ENCODE results near the gene BAD. TPM values are rescaled to one million over a fixed set of nuclear protein-coding genes. Genes with fewer than 3 reads are reported as not detected.

The BAD gene
- polyA plus RNA-seq (2011; rRNA removed) (36.1 and 54.8 TPM in 2 replicates), polyA minus RNA-seq (2011; rRNA and poly(A)+ RNA removed) (7.3 and 9.3 TPM in 2 replicates)

- Histone ChIP-seq H3K27ac (ENCODE audit: low read depth, low read length) (peak within 1 kb of the TSS; percentile 88), H3K4me3 (ENCODE audit: low read depth, low read length) (peak within 1 kb of the TSS; percentile 73), H3K27me3 (ENCODE audit: control insufficient read depth, insufficient read depth, low read length) (no peaks in the 10 kb centered on the region), H3K9me3 (ENCODE audit: control insufficient read depth, insufficient read depth, low read length) (no peaks in the 10 kb centered on the region)
- CTCF ChIA-PET = interaction anchor here (0.6 to 12.0 kb wide), 6 partner anchors 15 to 79 kb away, joined by 3 to 124 read pairs (median 4); partner anchors contain the start of gene CATSPERZ
- no peak for TF ChIP-seq CTCF (IDR thresholded peaks at IDR 0.05; ENCODE audit: low read depth, low read length)
- peak; percentile 68 for DNase-seq (ENCODE audit: low read depth, low spot score)
- POLR2A ChIA-PET = interaction anchor here (0.6 to 3.7 kb wide), 4 partner anchors 14 to 88 kb away, joined by 3 to 28 read pairs (median 6); partner anchors contain the start of gene FKBP2
Observed at GRCh38 chr11:64284048-64284961, at the start of gene BAD. Gene BAD (minus strand): TSS chr11:64284665. CDS start chr11:64284368, 297 bp downstream.

GRCh38 chr11:64333556-64333955, 49.1 kb upstream of the BAD start:
- Histone ChIP-seq H3K27ac (ENCODE audit: low read depth, low read length) (no peak overlapping the region), H3K4me3 (ENCODE audit: low read depth, low read length) (no peak overlapping the region), H3K27me3 (ENCODE audit: control insufficient read depth, insufficient read depth, low read length) (peaks cover 3% of the 10 kb centered on the region), H3K9me3 (ENCODE audit: control insufficient read depth, insufficient read depth, low read length) (no peaks in the 10 kb centered on the region)
- DNase-seq (ENCODE audit: low read depth, low spot score) = no peak
- ChIA-PET POLR2A (no interaction called here), CTCF (interaction anchor here (1.5 to 3.8 kb wide), 3 partner anchors 8 to 21 kb away, joined by 3 to 21 read pairs (median 19); no protein-coding TSS in a partner anchor)
- no peak for TF ChIP-seq CTCF (IDR thresholded peaks at IDR 0.05; ENCODE audit: low read depth, low read length)

- H3K9me3 ChIP-seq (ENCODE audit: control insufficient read depth, insufficient read depth, low read length) = no peaks in the 10 kb centered on the region
- ChIA-PET POLR2A (interaction anchor here (1.0 to 2.4 kb wide), 2 partner anchors 11 to 14 kb away, joined by 9 to 12 read pairs; partner anchors contain the start of genes PRDX5 and TRMT112), CTCF (interaction anchor here (0.7 to 3.8 kb wide), 10 partner anchors 10 to 127 kb away, joined by 3 to 23 read pairs (median 6); partner anchors contain the start of genes PLCB3, PRDX5 and TRMT112)
- peak; percentile 63 for TF ChIP-seq CTCF (IDR thresholded peaks at IDR 0.05; ENCODE audit: low read depth, low read length)
- peak; percentile 38 for DNase-seq (ENCODE audit: low read depth, low spot score)
- no peak overlapping the region for H3K27ac ChIP-seq (ENCODE audit: low read depth, low read length)
- H3K4me3 ChIP-seq (ENCODE audit: low read depth, low read length) = no peak overlapping the region
- H3K27me3 ChIP-seq (ENCODE audit: control insufficient read depth, insufficient read depth, low read length) = peaks cover 3% of the 10 kb centered on the region
Observed at GRCh38 chr11:64331569-64332371, 47.3 kb upstream of the BAD start.

- DNase-seq (ENCODE audit: low read depth, low spot score) = no peak
- Histone ChIP-seq H3K27ac (ENCODE audit: low read depth, low read length) (no peak overlapping the region), H3K4me3 (ENCODE audit: low read depth, low read length) (no peak overlapping the region), H3K9me3 (ENCODE audit: control insufficient read depth, insufficient read depth, low read length) (no peaks in the 10 kb centered on the region), H3K27me3 (ENCODE audit: control insufficient read depth, insufficient read depth, low read length) (peaks cover 3% of the 10 kb centered on the region)
- CTCF ChIA-PET = interaction anchor here (0.6 to 3.8 kb wide), 5 partner anchors 13 to 419 kb away, joined by 5 to 23 read pairs (median 13); partner anchors contain the start of genes PRDX5 and TRMT112
- TF ChIP-seq CTCF (IDR thresholded peaks at IDR 0.05; ENCODE audit: low read depth, low read length) = no peak
- POLR2A ChIA-PET = interaction anchor here (0.7 to 2.4 kb wide), 2 partner anchors 12 to 24 kb away, joined by 3 to 12 read pairs; no protein-coding TSS in a partner anchor
Observed at GRCh38 chr11:64330888-64331287, 46.4 kb upstream of the BAD start.

Measured in AG04450 (cell line).